HG02938 (cell line): ENCODE results near the gene OGFOD3.

ENCODE experiments used
- ATAC-seq: cut with Tn5 transposase; IDR thresholded peaks from one replicate; pipeline ENCODE4 v1.9.1; 2021; ENCODE audit warnings: mild to moderate bottlenecking, moderate library complexity; ENCODE audit not compliant: unreplicated experiment

OGFOD3 gene

GRCh38 chr17:82447876-82448275 is 29.5 kb upstream of the OGFOD3 start:
- ATAC-seq = no peak

- no peak for ATAC-seq
These were observed 28.3 kb upstream of the OGFOD3 start for GRCh38 chr17:82446649-82447048.

GRCh38 chr17:82446124-82446523 is 27.7 kb upstream of the OGFOD3 start:
- no peak for ATAC-seq

GRCh38 chr17:82445542-82445941 is 27.2 kb upstream of the OGFOD3 start:
- no peak for ATAC-seq

GRCh38 chr17:82444941-82445521 is 26.6 kb upstream of the OGFOD3 start:
- ATAC-seq = no peak

GRCh38 chr17:82444284-82444893 is 26.0 kb upstream of the OGFOD3 start:
- no peak for ATAC-seq

- no peak for ATAC-seq
These were observed 25.3 kb upstream of the OGFOD3 start for GRCh38 chr17:82443465-82444283.

GRCh38 chr17:82442643-82443464 is 24.5 kb upstream of the OGFOD3 start:
- no peak for ATAC-seq

- ATAC-seq = no peak
These were observed 23.5 kb upstream of the OGFOD3 start for GRCh38 chr17:82441691-82442487.

- no peak for ATAC-seq
These were observed 22.7 kb upstream of the OGFOD3 start for GRCh38 chr17:82440991-82441627.

GRCh38 chr17:82440469-82440981 is 22.1 kb upstream of the OGFOD3 start:
- no peak for ATAC-seq

- ATAC-seq = no peak
These were observed 21.5 kb upstream of the OGFOD3 start for GRCh38 chr17:82439829-82440365.

- no peak for ATAC-seq
These were observed 20.9 kb upstream of the OGFOD3 start for GRCh38 chr17:82439194-82439828.

- no peak for ATAC-seq
These were observed 20.2 kb upstream of the OGFOD3 start for GRCh38 chr17:82438401-82439193.

GRCh38 chr17:82437325-82437668 is 18.9 kb upstream of the OGFOD3 start:
- no peak for ATAC-seq

- no peak for ATAC-seq
These were observed 18.4 kb upstream of the OGFOD3 start for GRCh38 chr17:82436601-82437324.
